GM12872 (cell line): Measurements from ENCODE around the gene AFF1.

Experiments used
- CTCF ChIP-seq: IDR thresholded peaks from 3 replicates; pipeline ENCODE4 v1.5.1; 2011; ENCODE audit warnings: low read depth, mild to moderate bottlenecking, low read length, moderate library complexity; ENCODE audit not compliant: insufficient read depth

AFF1 gene

GRCh38 chr4:87054900-87055299, 120.1 kb downstream of the AFF1 start:
- no peak for TF ChIP-seq CTCF

GRCh38 chr4:87055311-87055710, 120.5 kb downstream of the AFF1 start:
- TF ChIP-seq CTCF: no peak

DNA sequence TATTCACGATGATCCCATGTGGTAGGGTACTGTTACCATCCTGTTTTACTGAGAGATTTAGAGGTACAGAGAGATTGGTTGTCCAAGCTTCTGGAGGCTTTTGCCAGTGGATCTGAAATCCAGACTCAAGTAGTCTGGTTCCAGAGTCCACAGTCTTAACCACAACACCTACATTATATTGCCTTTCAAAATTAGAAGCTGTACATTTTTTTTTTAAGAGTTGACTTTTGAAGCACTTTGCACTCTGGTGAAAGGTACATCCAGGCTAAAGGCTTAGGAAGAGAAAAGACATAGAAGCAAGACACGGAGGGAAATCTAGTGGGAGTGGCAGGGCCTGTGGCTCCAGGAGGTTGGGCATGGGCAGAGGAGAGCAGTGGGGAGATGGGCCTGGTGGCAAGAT, 122.1 kb downstream of the AFF1 start:
- no peak for TF ChIP-seq CTCF

GRCh38 chr4:87057835-87058355, 123.1 kb downstream of the AFF1 start:
- TF ChIP-seq CTCF: no peak

DNA sequence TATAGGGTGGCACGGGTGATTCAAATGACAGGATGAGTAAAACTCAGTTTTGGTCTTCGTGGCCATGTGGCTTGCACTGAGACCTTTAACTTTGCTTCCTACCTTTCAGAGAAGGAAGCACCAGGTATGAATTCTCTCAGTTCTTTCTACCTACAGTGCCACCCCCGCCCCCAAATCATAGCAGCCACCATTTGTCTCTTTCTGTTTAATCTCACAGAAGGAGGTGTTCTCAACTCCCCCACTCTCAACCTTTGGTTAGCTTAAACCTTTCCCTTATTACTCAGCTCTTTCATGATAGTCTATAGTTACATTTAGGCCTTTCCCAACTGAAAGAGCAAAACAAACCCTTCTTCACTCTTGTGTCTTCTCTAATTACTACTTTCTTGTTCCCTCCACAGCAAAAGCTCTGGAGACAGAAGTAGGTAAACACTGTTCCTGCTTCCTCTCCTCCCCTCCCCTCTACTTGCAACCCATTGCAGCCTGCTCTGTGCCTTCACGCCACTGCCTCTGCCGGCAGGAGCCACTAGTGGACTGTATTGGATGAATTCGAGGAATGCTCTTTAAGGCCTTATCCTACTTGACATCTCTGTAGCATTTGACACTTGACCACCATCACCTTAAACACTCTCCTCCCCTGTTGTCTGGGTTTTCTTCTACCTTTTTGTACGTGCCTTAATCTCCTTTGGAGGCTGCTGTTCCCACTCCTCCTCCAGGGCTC, 123.7 kb downstream of the AFF1 start:
- TF ChIP-seq CTCF: no peak

DNA sequence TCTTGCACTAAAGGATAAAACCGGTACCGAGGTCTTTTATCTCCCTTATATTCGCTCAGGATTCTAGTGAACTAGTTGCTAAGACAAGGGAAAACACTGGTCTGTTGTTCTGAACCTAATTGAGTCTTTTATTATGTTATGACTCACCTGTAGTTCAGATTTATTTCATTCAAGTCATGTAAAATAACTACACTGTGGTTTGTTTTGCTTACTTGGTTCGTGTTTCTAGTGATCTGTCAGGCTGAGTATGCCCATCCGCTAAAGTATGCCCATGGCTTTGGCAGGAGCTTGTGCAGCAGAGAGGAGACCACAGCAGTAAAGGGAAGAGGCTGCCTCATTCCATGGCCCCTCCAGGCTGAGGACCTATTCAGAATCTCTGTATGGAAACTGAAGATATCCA, 126.1 kb downstream of the AFF1 start:
- no peak for TF ChIP-seq CTCF

DNA sequence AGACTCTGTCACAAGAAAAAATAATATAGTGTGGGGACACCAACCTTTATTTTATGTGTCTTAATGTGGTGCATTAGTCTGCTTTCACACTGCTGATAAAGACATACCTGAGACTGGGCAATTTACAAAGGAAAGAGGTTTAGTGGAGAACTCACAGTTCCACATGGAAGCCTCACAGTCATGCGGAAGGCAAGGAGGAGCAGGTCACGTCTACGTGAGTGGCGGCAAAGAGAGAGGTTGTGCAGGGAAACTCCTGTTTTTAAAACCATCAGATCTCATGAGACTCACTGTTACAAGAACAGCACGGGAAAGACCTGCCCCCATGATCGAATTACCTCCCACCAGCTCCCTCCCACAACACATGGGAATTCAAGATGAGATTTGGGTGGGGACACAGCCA, 130.2 kb downstream of the AFF1 start:
- no peak for TF ChIP-seq CTCF
